ENCODE results near the gene FIP1L1.

GRCh38 chr4:53483250-53483649, 105.8 kb downstream of the FIP1L1 start:
- TF ChIP-seq, protein P1, sequence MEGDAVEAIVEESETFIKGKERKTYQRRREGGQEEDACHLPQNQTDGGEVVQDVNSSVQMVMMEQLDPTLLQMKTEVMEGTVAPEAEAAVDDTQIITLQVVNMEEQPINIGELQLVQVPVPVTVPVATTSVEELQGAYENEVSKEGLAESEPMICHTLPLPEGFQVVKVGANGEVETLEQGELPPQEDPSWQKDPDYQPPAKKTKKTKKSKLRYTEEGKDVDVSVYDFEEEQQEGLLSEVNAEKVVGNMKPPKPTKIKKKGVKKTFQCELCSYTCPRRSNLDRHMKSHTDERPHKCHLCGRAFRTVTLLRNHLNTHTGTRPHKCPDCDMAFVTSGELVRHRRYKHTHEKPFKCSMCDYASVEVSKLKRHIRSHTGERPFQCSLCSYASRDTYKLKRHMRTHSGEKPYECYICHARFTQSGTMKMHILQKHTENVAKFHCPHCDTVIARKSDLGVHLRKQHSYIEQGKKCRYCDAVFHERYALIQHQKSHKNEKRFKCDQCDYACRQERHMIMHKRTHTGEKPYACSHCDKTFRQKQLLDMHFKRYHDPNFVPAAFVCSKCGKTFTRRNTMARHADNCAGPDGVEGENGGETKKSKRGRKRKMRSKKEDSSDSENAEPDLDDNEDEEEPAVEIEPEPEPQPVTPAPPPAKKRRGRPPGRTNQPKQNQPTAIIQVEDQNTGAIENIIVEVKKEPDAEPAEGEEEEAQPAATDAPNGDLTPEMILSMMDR (IDR thresholded peaks at IDR 0.05; ENCODE audit: low read depth, low read length): no peak
- no peak for TF ChIP-seq EZH2phosphoT487 (IDR thresholded peaks at IDR 0.05; ENCODE audit: low read depth)

All from OCI-LY3 (cell line).